Measurements from ENCODE around the gene SLC10A1. TPM values are rescaled to one million over a fixed set of nuclear protein-coding genes. Genes with fewer than 3 reads are reported as not detected.
A peak's percentile ranks its signal among the peaks of the same experiment; 100 is the strongest.
"Not testable (repeated sequence)": the region's sequence is repeated elsewhere in the genome, so short reads cannot be mapped to it uniquely, and the experiment has no call there.

Gene SLC10A1
- total and polyA plus RNA-seq, 2 experiments from 2014 or later = 0.10 TPM; not detected in 1

- not testable (repeated sequence) for H3K27ac ChIP-seq (ENCODE audit: low read depth); H2AFZ ChIP-seq; H3K4me1 ChIP-seq (ENCODE audit: insufficient read depth); H3K27me3 Mint-ChIP-seq (ENCODE audit: insufficient read depth, low read depth, poor library complexity); H3K4me2 ChIP-seq; DNase-seq (ENCODE audit: low spot score); H3K36me3 ChIP-seq (ENCODE audit: insufficient read depth); H3K27ac Mint-ChIP-seq; H3K36me3 Mint-ChIP-seq (ENCODE audit: low read depth); H3K79me2 ChIP-seq (replicated peaks; ENCODE audit: insufficient read depth); H3K4me3 Mint-ChIP-seq; H3F3A ChIP-seq (replicated peaks; ENCODE audit: low read depth); H3K4me3 ChIP-seq; H4K20me1 ChIP-seq (replicated peaks; ENCODE audit: insufficient read depth); H3K27me3 ChIP-seq (ENCODE audit: insufficient read depth); ATAC-seq; H3K9me2 ChIP-seq (ENCODE audit: insufficient read depth)
- peaks cover 12% of the 10 kb centered on the region for H3K4me1 Mint-ChIP-seq
- peaks cover 11% of the 10 kb centered on the region; the same call in 2 of the 3 replicates for H3K9me3 Mint-ChIP-seq
Observed at GRCh38 chr14:69736405-69736804, 60.6 kb downstream of the SLC10A1 start.

DNA sequence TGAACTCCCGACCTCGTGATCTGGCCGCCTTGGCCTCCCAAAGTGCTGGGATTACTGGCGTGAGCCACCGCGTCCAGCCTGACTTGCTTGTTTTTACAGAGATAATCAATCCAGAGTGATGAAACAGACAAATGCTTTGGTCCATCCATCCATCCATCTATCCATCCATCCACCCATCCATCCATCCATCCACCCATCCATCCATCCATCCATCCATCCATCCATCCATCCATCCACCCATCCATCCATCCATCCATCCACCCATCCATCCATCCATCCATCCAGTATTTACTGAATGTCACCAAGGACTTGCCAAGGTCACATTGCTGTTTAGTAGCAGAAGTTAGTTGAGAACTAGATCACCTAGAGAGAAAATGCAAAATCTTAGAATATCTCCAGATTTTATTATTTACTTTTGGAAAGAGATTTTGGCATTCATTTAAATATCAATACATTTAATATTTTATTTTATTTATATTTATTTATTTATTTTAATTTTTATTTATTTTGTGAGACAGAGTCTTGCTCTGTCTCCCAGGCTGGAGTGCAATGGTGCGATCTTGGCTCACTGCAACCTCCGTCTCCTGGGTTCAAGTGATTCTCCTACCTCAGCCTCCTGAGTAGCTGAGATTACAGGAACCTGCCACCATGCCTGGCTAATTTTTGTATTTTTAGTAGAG, 65.0 kb downstream of the SLC10A1 start:
- H3K4me3 Mint-ChIP-seq; H3K4me1 ChIP-seq (ENCODE audit: insufficient read depth); H3K9me3 Mint-ChIP-seq; H3K27me3 ChIP-seq (ENCODE audit: insufficient read depth); H3K9me2 ChIP-seq (ENCODE audit: insufficient read depth); H3K4me1 Mint-ChIP-seq; H2AFZ ChIP-seq; DNase-seq (ENCODE audit: low spot score); H3K79me2 ChIP-seq (replicated peaks; ENCODE audit: insufficient read depth); H3K27ac ChIP-seq (ENCODE audit: low read depth); H3K36me3 Mint-ChIP-seq (ENCODE audit: low read depth); H3K4me2 ChIP-seq; H3K27me3 Mint-ChIP-seq (ENCODE audit: insufficient read depth, low read depth, poor library complexity); H4K20me1 ChIP-seq (replicated peaks; ENCODE audit: insufficient read depth); H3K4me3 ChIP-seq; H3K27ac Mint-ChIP-seq; ATAC-seq; H3K36me3 ChIP-seq (ENCODE audit: insufficient read depth); H3F3A ChIP-seq (replicated peaks; ENCODE audit: low read depth): not testable (repeated sequence)

DNA sequence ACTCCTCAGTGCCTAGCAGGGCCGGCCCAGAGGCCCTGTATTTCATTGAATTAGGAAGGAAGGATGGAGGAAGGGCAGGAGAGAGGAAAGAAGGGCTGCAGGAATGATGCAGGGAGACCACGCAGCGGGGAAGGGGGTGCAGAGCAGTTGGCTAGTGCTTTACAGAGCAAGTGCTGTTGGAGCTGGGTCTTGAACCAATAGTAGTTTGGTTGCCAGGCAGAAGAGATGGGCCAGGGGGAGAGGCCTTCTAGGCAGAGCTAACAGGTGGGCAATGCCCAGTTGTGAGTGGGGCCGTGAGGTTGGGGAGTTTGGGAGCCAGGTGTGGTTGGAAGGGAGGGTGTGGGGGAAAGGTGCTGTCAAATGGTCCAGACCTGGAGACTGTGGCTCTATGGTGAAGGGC, 69.2 kb downstream of the SLC10A1 start:
- H3K4me3 ChIP-seq = no peak overlapping the region
- no peak for DNase-seq (ENCODE audit: low spot score)
- no peaks in the 10 kb centered on the region for H3K79me2 ChIP-seq (replicated peaks; ENCODE audit: insufficient read depth)
- H4K20me1 ChIP-seq (replicated peaks; ENCODE audit: insufficient read depth) = no peaks in the 10 kb centered on the region
- peaks cover 11% of the 10 kb centered on the region; the same call in 1 of the 2 replicates for H3K27me3 ChIP-seq (ENCODE audit: insufficient read depth)
- no peaks in the 10 kb centered on the region for H3K36me3 ChIP-seq (ENCODE audit: insufficient read depth)
- no peaks in the 10 kb centered on the region for H3K4me1 ChIP-seq (ENCODE audit: insufficient read depth)
- H3K9me2 ChIP-seq (ENCODE audit: insufficient read depth) = no peaks in the 10 kb centered on the region
- no peak overlapping the region for H3K4me2 ChIP-seq
- peak overlapping the region; percentile 98 for H2AFZ ChIP-seq
- no peak overlapping the region for H3K4me3 Mint-ChIP-seq
- peaks cover 2% of the 10 kb centered on the region; the same call in 1 of the 3 replicates for H3K4me1 Mint-ChIP-seq
- H3K27ac Mint-ChIP-seq = no peak overlapping the region
- H3K27ac ChIP-seq (ENCODE audit: low read depth) = no peak overlapping the region
- H3K27me3 Mint-ChIP-seq (ENCODE audit: insufficient read depth, low read depth, poor library complexity) = no peaks in the 10 kb centered on the region
- no peak for ATAC-seq
- H3F3A ChIP-seq (replicated peaks; ENCODE audit: low read depth) = 0 out of 2 replicates have a peak, but pooled peaks cover 3% of the 10 kb centered on the region
- no peaks in the 10 kb centered on the region; the same call in 2 of the 3 replicates for H3K36me3 Mint-ChIP-seq (ENCODE audit: low read depth)
- H3K9me3 Mint-ChIP-seq = no peaks in the 10 kb centered on the region
- TF ChIP-seq STAT1 (IDR thresholded peaks at IDR 0.05; ENCODE audit: unreplicated experiment) = no peak
- no peak for TF ChIP-seq CTCF (conservative IDR thresholded peaks at IDR 0.05; ENCODE audit: low read depth in 2 of 2)
- TF ChIP-seq, protein P1, sequence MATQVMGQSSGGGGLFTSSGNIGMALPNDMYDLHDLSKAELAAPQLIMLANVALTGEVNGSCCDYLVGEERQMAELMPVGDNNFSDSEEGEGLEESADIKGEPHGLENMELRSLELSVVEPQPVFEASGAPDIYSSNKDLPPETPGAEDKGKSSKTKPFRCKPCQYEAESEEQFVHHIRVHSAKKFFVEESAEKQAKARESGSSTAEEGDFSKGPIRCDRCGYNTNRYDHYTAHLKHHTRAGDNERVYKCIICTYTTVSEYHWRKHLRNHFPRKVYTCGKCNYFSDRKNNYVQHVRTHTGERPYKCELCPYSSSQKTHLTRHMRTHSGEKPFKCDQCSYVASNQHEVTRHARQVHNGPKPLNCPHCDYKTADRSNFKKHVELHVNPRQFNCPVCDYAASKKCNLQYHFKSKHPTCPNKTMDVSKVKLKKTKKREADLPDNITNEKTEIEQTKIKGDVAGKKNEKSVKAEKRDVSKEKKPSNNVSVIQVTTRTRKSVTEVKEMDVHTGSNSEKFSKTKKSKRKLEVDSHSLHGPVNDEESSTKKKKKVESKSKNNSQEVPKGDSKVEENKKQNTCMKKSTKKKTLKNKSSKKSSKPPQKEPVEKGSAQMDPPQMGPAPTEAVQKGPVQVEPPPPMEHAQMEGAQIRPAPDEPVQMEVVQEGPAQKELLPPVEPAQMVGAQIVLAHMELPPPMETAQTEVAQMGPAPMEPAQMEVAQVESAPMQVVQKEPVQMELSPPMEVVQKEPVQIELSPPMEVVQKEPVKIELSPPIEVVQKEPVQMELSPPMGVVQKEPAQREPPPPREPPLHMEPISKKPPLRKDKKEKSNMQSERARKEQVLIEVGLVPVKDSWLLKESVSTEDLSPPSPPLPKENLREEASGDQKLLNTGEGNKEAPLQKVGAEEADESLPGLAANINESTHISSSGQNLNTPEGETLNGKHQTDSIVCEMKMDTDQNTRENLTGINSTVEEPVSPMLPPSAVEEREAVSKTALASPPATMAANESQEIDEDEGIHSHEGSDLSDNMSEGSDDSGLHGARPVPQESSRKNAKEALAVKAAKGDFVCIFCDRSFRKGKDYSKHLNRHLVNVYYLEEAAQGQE (IDR thresholded peaks at IDR 0.05; ENCODE audit: unreplicated experiment) = no peak
- TF ChIP-seq EZH2 (IDR thresholded peaks at IDR 0.05; ENCODE audit: low read depth, unreplicated experiment) = no peak
- no peak for TF ChIP-seq EZH2phosphoT487 (IDR thresholded peaks at IDR 0.05; ENCODE audit: unreplicated experiment)
- no peak for TF ChIP-seq ZNF331 (CRISPR knock-in tag; IDR thresholded peaks at IDR 0.05; ENCODE audit: low read depth)
- no peak for TF ChIP-seq CREB1 (CRISPR knock-in tag; IDR thresholded peaks at IDR 0.05; ENCODE audit: low read depth)
- no peak for TF ChIP-seq ETS1 (IDR thresholded peaks at IDR 0.05)
- no peak for TF ChIP-seq NANOG (IDR thresholded peaks at IDR 0.05; ENCODE audit: borderline replicate concordance)
- TF ChIP-seq ZNF114 (CRISPR knock-in tag; IDR thresholded peaks at IDR 0.05) = no peak
- no peak for TF ChIP-seq POLR2AphosphoS5 (IDR thresholded peaks at IDR 0.05; ENCODE audit: low read depth)

Data from GM23338 (cell line).